ENCODE data around the gene H2AZ1. TPM values are rescaled to one million over a fixed set of nuclear protein-coding genes. Genes with fewer than 3 reads are reported as not detected.

The H2AZ1 gene
- total and polyA plus RNA-seq, 9 of the 15 experiments (the other 6 are each of a cell fraction or from before 2014, with no cell fraction given) = 605 to 4,380 (median 768) TPM

- TF ChIP-seq NR1H2 (CRISPR knock-in tag; IDR thresholded peaks at IDR 0.05) (no peak), MAFK (IDR thresholded peaks at IDR 0.05; ENCODE audit: low read length) (no peak), TAL1 (IDR thresholded peaks at IDR 0.05) (no peak), FOXK1 (CRISPR knock-in tag; IDR thresholded peaks at IDR 0.05; ENCODE audit: borderline replicate concordance) (0 out of 2 replicates have a peak, but pooled peaks have one; percentile 38), HBP1 (CRISPR knock-in tag; IDR thresholded peaks at IDR 0.05) (peak; percentile 94; the same call in 1 of the 2 replicates), MECOM (CRISPR knock-in tag; IDR thresholded peaks at IDR 0.05) (0 out of 2 replicates have a peak, but pooled peaks have one; percentile 17)
- TF ChIP-seq, protein P1, sequence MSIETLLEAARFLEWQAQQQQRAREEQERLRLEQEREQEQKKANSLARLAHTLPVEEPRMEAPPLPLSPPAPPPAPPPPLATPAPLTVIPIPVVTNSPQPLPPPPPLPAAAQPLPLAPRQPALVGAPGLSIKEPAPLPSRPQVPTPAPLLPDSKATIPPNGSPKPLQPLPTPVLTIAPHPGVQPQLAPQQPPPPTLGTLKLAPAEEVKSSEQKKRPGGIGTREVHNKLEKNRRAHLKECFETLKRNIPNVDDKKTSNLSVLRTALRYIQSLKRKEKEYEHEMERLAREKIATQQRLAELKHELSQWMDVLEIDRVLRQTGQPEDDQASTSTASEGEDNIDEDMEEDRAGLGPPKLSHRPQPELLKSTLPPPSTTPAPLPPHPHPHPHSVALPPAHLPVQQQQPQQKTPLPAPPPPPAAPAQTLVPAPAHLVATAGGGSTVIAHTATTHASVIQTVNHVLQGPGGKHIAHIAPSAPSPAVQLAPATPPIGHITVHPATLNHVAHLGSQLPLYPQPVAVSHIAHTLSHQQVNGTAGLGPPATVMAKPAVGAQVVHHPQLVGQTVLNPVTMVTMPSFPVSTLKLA (conservative IDR thresholded peaks at IDR 0.05) = peak in 1 of 2 experiments; percentile 36; a peak in 1 of 4 replicates
- TF ChIP-seq, protein P2, sequence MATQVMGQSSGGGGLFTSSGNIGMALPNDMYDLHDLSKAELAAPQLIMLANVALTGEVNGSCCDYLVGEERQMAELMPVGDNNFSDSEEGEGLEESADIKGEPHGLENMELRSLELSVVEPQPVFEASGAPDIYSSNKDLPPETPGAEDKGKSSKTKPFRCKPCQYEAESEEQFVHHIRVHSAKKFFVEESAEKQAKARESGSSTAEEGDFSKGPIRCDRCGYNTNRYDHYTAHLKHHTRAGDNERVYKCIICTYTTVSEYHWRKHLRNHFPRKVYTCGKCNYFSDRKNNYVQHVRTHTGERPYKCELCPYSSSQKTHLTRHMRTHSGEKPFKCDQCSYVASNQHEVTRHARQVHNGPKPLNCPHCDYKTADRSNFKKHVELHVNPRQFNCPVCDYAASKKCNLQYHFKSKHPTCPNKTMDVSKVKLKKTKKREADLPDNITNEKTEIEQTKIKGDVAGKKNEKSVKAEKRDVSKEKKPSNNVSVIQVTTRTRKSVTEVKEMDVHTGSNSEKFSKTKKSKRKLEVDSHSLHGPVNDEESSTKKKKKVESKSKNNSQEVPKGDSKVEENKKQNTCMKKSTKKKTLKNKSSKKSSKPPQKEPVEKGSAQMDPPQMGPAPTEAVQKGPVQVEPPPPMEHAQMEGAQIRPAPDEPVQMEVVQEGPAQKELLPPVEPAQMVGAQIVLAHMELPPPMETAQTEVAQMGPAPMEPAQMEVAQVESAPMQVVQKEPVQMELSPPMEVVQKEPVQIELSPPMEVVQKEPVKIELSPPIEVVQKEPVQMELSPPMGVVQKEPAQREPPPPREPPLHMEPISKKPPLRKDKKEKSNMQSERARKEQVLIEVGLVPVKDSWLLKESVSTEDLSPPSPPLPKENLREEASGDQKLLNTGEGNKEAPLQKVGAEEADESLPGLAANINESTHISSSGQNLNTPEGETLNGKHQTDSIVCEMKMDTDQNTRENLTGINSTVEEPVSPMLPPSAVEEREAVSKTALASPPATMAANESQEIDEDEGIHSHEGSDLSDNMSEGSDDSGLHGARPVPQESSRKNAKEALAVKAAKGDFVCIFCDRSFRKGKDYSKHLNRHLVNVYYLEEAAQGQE (IDR thresholded peaks at IDR 0.05; ENCODE audit: borderline replicate concordance) = no peak; the same call in none of the 2 replicates
- TF ChIP-seq, protein P2 (CRISPR knock-in tag; IDR thresholded peaks at IDR 0.05; ENCODE audit: low read depth) = peak; percentile 82; the same call in 1 of the 2 replicates
- TF ChIP-seq, protein P3, sequence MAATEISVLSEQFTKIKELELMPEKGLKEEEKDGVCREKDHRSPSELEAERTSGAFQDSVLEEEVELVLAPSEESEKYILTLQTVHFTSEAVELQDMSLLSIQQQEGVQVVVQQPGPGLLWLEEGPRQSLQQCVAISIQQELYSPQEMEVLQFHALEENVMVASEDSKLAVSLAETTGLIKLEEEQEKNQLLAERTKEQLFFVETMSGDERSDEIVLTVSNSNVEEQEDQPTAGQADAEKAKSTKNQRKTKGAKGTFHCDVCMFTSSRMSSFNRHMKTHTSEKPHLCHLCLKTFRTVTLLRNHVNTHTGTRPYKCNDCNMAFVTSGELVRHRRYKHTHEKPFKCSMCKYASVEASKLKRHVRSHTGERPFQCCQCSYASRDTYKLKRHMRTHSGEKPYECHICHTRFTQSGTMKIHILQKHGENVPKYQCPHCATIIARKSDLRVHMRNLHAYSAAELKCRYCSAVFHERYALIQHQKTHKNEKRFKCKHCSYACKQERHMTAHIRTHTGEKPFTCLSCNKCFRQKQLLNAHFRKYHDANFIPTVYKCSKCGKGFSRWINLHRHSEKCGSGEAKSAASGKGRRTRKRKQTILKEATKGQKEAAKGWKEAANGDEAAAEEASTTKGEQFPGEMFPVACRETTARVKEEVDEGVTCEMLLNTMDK (IDR thresholded peaks at IDR 0.05; ENCODE audit: borderline replicate concordance, insufficient read depth, low read depth, low read length, poor library complexity, severe bottlenecking) = peak; percentile 57
- TF ChIP-seq, protein P4, sequence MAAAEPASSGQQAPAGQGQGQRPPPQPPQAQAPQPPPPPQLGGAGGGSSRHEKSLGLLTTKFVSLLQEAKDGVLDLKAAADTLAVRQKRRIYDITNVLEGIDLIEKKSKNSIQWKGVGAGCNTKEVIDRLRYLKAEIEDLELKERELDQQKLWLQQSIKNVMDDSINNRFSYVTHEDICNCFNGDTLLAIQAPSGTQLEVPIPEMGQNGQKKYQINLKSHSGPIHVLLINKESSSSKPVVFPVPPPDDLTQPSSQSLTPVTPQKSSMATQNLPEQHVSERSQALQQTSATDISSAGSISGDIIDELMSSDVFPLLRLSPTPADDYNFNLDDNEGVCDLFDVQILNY (CRISPR knock-in tag; IDR thresholded peaks at IDR 0.05) = peak; percentile 67; the same call in 1 of the 2 replicates
Measured at GRCh38 chr4:99946356-99947189, 3.5 kb downstream of the H2AZ1 start, which contains the start of gene DNAJB14 (continued).

Measured in K562 (cell line).